Middle frontal gyrus (tissue), 1 donor: Measurements from ENCODE around the gene C17orf107.

Experiments used
- DNase-seq: peaks from one replicate; pipeline ENCODE4 v3.0.0-alpha.2; 2015; ENCODE audit warnings: low spot score; ENCODE audit errors: extremely low spot score

C17orf107 gene

GRCh38 chr17:4948166-4948930, 49.0 kb downstream of the C17orf107 start, which contains the start of gene PFN1:
PFN1 (minus strand) TSS chr17:4948530; CDS start chr17:4948394, 136 bp downstream.
- DNase-seq: peak; percentile 58

- DNase-seq: no peak
These were observed 49.6 kb downstream of the C17orf107 start for GRCh38 chr17:4948931-4949320.

- no peak for DNase-seq
These were observed 50.2 kb downstream of the C17orf107 start for GRCh38 chr17:4949321-4950074.

GRCh38 chr17:4950075-4950745, 50.9 kb downstream of the C17orf107 start:
- no peak for DNase-seq

- no peak for DNase-seq
These were observed 51.4 kb downstream of the C17orf107 start, which contains the start of gene ENO3 for GRCh38 chr17:4950746-4951204. ENO3 (plus strand) TSS chr17:4951119; CDS start chr17:4951830, 711 bp downstream.

GRCh38 chr17:4951486-4951885, 52.1 kb downstream of the C17orf107 start:
- no peak for DNase-seq
